ENCODE data around the gene PAQR7. TPM values are rescaled to one million over a fixed set of nuclear protein-coding genes. Genes with fewer than 3 reads are reported as not detected.

Gene PAQR7
- total RNA-seq, 1 experiment from 2014 or later, result 3.2 TPM

DNA sequence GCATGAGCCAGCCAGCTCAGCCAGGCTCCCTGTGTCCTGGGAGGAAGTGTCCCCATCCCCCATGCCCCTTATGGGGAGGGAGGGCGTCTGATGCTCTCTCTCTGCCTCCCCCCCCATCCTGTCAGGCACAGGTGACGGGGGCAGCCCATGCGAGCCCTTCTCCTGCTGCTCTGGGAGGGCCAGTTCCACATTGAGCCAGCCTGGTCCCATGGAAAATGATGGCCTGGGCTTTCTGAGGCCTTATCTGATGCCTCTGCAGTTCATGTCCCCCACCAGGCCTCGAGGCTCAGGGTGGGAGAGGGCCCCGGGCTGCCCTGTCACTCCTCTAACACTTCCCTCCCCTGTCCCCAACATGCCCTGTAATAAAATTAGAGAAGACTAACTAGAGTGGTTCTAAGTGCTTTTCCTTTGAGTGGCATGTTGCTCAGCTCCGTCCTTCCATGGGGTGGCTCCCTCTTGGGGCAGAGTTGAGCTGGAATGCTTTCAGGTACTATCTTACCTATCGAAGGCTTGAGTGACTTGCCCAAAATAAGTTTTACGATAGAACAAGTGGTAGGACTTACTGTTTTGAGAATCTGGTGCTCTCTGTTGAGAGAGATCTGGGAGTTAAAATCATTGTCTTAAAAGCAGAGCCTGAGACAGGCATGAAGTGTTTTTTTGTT is 57.5 kb downstream of the PAQR7 start:
- no peak for DNase-seq (ENCODE audit: low read depth)

- no peak for DNase-seq (ENCODE audit: low read depth)
These were observed 59.3 kb downstream of the PAQR7 start for GRCh38 chr1:25816112-25816718.

GRCh38 chr1:25815208-25816111 is 60.0 kb downstream of the PAQR7 start:
- DNase-seq (ENCODE audit: low read depth), result no peak

DNA sequence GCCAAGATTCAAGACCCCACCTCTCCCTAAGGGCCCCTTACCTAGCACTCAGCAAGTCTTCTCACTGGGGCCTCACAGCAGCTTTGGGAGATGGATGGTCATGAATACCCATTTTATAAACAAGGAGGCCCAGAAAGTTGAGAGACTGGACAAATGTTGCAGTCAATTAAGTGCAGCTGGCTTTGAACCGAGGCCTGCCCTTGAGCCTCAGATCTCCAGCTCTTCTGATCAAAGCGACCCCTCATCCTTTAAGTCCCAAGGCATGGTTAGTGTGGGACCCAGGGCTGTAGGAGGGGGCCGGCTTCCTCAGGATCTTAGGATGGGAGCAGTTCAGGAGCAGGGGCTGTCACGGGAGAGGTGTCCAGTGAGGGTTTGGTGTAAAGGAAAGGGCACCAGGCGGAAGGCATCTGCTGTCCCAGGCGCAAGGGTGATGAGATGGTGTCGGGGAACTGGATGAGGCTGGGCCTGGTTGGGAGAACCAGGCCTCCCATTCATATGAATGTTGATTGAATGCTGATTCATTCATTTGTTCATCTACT is 60.9 kb downstream of the PAQR7 start:
- no peak for DNase-seq (ENCODE audit: low read depth)

- no peak for DNase-seq (ENCODE audit: low read depth)
These were observed 61.6 kb downstream of the PAQR7 start for GRCh38 chr1:25813734-25814471.

DNA sequence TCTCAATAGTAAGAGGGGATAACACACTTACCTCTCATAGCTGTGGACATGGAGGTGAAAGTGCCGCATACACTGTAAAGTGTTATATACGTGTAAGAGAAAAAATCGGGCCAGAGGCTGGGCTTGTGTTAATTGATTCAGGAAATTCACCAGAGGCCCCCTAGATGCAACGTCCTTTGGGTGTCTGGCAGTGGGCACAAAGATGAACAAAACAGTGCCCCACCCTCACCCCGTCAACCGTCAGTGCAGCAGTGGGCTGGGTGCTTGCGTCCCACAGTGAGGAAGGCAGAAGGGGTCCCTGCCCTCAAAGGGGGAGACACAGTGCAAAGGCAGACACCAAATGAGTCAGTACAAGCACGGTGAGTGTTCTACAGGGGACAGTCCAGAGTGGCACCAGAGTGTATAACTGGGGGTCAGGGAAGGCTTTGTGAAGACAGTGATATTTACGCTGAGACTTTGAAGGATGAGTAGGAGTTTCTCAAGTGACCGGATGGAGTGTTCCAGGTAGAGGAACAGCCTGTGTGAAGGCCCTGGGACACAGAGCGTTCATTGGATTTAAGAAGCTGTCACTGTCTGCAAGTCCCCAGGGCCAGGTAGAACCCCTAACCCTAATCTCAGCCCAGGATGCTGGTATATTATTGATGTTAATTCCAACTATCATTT is 62.3 kb downstream of the PAQR7 start:
- DNase-seq (ENCODE audit: low read depth), result no peak

Other genes with a start within 250 kb of the PAQR7 start
- gene SELENON, start 75.5 kb downstream of the PAQR7 start, total RNA-seq (2014; rRNA removed; shearing (Covaris generic)), result 41.3 and 43.5 TPM in 2 replicates
- gene MTFR1L, start 55.8 kb downstream of the PAQR7 start, total RNA-seq (2014; rRNA removed; shearing (Covaris generic)), result 54.4 and 56.4 TPM in 2 replicates
- gene AUNIP, start 16.3 kb downstream of the PAQR7 start, total RNA-seq (2014; rRNA removed; shearing (Covaris generic)), result 8.7 and 10.0 TPM in 2 replicates
- 341 and 495 TPM in 2 replicates for gene STMN1, start 30.7 kb upstream of the PAQR7 start, total RNA-seq (2014; rRNA removed; shearing (Covaris generic))
- gene PAFAH2, start 122.4 kb upstream of the PAQR7 start, total RNA-seq (2014; rRNA removed; shearing (Covaris generic)), result 8.4 and 10.2 TPM in 2 replicates
- gene EXTL1, start 146.1 kb upstream of the PAQR7 start, total RNA-seq (2014; rRNA removed; shearing (Covaris generic)), result 2.2 and 4.1 TPM in 2 replicates
- not detected in 2 replicates for gene SLC30A2, start 170.4 kb upstream of the PAQR7 start, total RNA-seq (2014; rRNA removed; shearing (Covaris generic))
- gene TRIM63, start 191.9 kb upstream of the PAQR7 start, total RNA-seq (2014; rRNA removed; shearing (Covaris generic)), result 0.12 TPM in 1 of 2 replicates, not detected in the other
- gene PDIK1L, start 236.1 kb upstream of the PAQR7 start, total RNA-seq (2014; rRNA removed; shearing (Covaris generic)), result 10.6 and 11.5 TPM in 2 replicates